ENCODE measurements around the gene GRIK2. TPM values are rescaled to one million over a fixed set of nuclear protein-coding genes. Genes with fewer than 3 reads are reported as not detected.

GRIK2 gene
- total RNA-seq, 1 donor from 2014 or later = 2.8 TPM

DNA sequence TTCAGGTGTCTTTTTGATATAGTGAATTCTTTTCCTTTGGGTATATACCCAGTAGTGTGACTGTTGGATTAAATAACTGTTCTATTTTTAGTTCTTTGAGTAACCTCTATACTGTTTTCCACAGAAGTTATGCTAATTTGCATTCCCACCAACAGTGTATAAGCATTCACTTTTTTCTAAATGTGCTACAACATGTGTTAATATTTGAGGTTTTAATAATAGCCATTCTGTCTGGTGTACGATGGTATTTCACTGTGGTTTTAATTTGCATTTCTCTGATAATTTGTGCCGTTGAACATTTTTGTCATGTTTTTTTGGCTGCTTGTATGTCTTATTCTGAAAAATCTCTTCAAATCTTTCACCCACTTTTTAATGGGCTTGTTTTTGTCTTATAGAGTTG is 563.5 kb downstream of the GRIK2 start:
- no peak overlapping the region for H3K4me3 Mint-ChIP-seq (ENCODE audit: unreplicated experiment)
- no peaks in the 10 kb centered on the region for H3K9me3 Mint-ChIP-seq (ENCODE audit: unreplicated experiment)
- H3K27me3 Mint-ChIP-seq (ENCODE audit: unreplicated experiment) = peaks cover under 1% of the 10 kb centered on the region
- DNase-seq (ENCODE audit: low spot score) = no peak
- no peak for TF ChIP-seq CTCF (IDR thresholded peaks at IDR 0.05; ENCODE audit: unreplicated experiment)
- no peaks in the 10 kb centered on the region for H3K36me3 Mint-ChIP-seq (ENCODE audit: low read depth, unreplicated experiment)
- no peaks in the 10 kb centered on the region for H3K4me1 Mint-ChIP-seq (ENCODE audit: unreplicated experiment)
- no peak overlapping the region for H3K27ac Mint-ChIP-seq (ENCODE audit: unreplicated experiment)

DNA sequence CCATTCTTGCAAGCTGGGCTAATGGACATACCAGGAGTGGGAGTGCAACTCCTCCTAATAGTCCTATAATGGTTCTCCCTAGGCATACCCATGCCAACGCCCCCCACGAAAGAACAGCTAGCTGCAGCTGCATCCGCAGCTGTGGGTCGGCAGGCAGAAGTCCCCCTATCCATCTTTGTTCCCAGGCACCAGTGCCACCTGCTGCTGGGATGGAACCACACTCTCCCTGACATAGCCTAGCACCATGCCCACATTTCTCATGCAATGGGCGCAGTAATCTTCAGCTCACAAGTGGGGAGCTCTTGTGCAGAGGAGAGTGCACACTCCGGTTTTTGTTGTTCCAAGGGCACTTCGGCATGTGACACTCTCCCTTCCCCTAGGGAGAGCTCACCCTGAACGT is 567.8 kb downstream of the GRIK2 start:
- no peak for DNase-seq (ENCODE audit: low spot score)
- H3K4me3 Mint-ChIP-seq (ENCODE audit: unreplicated experiment) = no peak overlapping the region
- H3K36me3 Mint-ChIP-seq (ENCODE audit: low read depth, unreplicated experiment) = no peaks in the 10 kb centered on the region
- no peak overlapping the region for H3K27ac Mint-ChIP-seq (ENCODE audit: unreplicated experiment)
- TF ChIP-seq CTCF (IDR thresholded peaks at IDR 0.05; ENCODE audit: unreplicated experiment) = no peak
- no peaks in the 10 kb centered on the region for H3K9me3 Mint-ChIP-seq (ENCODE audit: unreplicated experiment)
- no peaks in the 10 kb centered on the region for H3K4me1 Mint-ChIP-seq (ENCODE audit: unreplicated experiment)
- peaks cover 2% of the 10 kb centered on the region for H3K27me3 Mint-ChIP-seq (ENCODE audit: unreplicated experiment)

DNA sequence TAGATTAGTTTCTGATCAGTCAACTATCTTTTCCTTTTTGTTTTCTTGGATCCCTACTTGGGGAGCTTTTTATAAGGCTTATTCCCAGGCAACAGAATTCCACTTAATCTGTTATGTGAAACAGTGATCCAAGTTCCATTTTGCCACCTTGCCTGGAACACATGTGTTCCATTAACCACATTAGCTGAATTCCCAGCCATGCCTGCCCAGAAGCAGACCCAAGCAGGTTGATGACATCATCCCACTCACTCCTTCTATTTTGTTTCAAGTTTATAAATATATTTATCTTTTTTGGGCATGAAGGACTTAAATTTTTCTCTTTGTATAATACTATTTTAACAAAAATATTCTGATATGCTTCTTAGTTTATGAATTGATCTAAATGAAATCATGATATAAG is 587.4 kb downstream of the GRIK2 start:
- TF ChIP-seq CTCF (IDR thresholded peaks at IDR 0.05; ENCODE audit: unreplicated experiment) = no peak
- Mint-ChIP-seq H3K36me3 (ENCODE audit: low read depth, unreplicated experiment) (no peaks in the 10 kb centered on the region), H3K27me3 (ENCODE audit: unreplicated experiment) (no peaks in the 10 kb centered on the region), H3K4me3 (ENCODE audit: unreplicated experiment) (no peak overlapping the region), H3K4me1 (ENCODE audit: unreplicated experiment) (peaks cover 14% of the 10 kb centered on the region), H3K9me3 (ENCODE audit: unreplicated experiment) (no peaks in the 10 kb centered on the region), H3K27ac (ENCODE audit: unreplicated experiment) (no peak overlapping the region)
- no peak for DNase-seq (ENCODE audit: low spot score)

DNA sequence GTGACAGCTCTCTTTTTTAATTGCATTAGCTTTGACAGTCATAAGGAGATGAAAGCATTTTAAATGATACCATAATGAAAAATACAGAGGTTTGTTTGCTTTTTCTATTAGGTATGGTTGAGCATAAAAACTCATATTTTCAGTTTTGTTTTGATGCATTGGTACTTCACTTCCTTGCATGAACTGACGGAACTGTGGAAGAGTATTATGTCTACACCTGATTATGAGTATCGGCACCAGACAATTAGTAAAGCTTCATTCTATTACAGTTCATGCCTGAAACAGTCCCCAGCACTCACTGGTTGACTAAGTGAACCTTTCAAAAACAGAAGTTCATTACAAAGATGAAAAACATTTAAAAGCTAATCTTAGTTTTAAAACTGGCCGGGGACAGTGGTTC is 593.0 kb downstream of the GRIK2 start:
- TF ChIP-seq CTCF (IDR thresholded peaks at IDR 0.05; ENCODE audit: unreplicated experiment) = no peak
- Mint-ChIP-seq H3K27ac (ENCODE audit: unreplicated experiment) (no peak overlapping the region), H3K9me3 (ENCODE audit: unreplicated experiment) (no peaks in the 10 kb centered on the region), H3K4me3 (ENCODE audit: unreplicated experiment) (no peak overlapping the region), H3K27me3 (ENCODE audit: unreplicated experiment) (no peaks in the 10 kb centered on the region), H3K4me1 (ENCODE audit: unreplicated experiment) (no peaks in the 10 kb centered on the region), H3K36me3 (ENCODE audit: low read depth, unreplicated experiment) (no peaks in the 10 kb centered on the region)
- DNase-seq (ENCODE audit: low spot score) = no peak

DNA sequence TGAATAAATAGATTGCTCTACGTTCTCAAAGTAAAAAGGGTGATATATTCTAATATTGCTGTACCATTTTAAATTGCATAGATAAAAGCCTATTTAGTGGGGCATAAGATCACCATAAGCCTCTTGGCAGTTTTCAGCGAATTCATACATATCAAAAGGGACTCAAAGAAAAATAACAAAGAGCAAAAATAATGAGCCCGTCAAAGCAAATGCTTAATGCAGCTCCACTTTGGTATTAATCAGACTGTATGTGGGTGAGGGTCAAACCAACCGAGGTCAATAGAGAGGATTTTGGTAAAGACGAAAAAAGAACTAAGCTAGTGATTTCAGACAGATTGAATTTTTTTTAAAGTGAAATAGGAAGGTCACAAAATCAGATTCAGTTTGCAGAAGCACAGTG is 598.8 kb downstream of the GRIK2 start:
- H3K9me3 Mint-ChIP-seq (ENCODE audit: unreplicated experiment) = no peaks in the 10 kb centered on the region
- no peak overlapping the region for H3K4me3 Mint-ChIP-seq (ENCODE audit: unreplicated experiment)
- H3K4me1 Mint-ChIP-seq (ENCODE audit: unreplicated experiment) = no peaks in the 10 kb centered on the region
- no peaks in the 10 kb centered on the region for H3K36me3 Mint-ChIP-seq (ENCODE audit: low read depth, unreplicated experiment)
- no peak for DNase-seq (ENCODE audit: low spot score)
- H3K27ac Mint-ChIP-seq (ENCODE audit: unreplicated experiment) = no peak overlapping the region
- H3K27me3 Mint-ChIP-seq (ENCODE audit: unreplicated experiment) = no peaks in the 10 kb centered on the region
- no peak for TF ChIP-seq CTCF (IDR thresholded peaks at IDR 0.05; ENCODE audit: unreplicated experiment)

All from endothelial cell (in vitro differentiated cells).